Measurements from ENCODE around the gene CPE.

The CPE gene

GRCh38 chr4:165524532-165525190 lies 145.9 kb downstream of the CPE start:
- TF ChIP-seq SIN3A (IDR thresholded peaks at IDR 0.05; ENCODE audit: borderline replicate concordance, insufficient read depth, low read length) = no peak
- no peak for TF ChIP-seq TAF1 (IDR thresholded peaks at IDR 0.05; ENCODE audit: borderline replicate concordance, insufficient read depth, low read length)

GRCh38 chr4:165532976-165533375 lies 154.2 kb downstream of the CPE start:
- TF ChIP-seq SIN3A (IDR thresholded peaks at IDR 0.05; ENCODE audit: borderline replicate concordance, insufficient read depth, low read length) = no peak
- no peak for TF ChIP-seq POLR2AphosphoS5 (IDR thresholded peaks at IDR 0.05; ENCODE audit: low read depth, low read length)
- TF ChIP-seq FOXP2 (optimal IDR thresholded peaks at IDR 0.05; ENCODE audit: borderline replicate concordance, extremely low read depth, extremely low read length, insufficient read depth) = no peak
- no peak for TF ChIP-seq TAF1 (IDR thresholded peaks at IDR 0.05; ENCODE audit: borderline replicate concordance, insufficient read depth, low read length)
- TF ChIP-seq REST (IDR thresholded peaks at IDR 0.05; ENCODE audit: insufficient read depth in 1 of 2, low read depth in 2 of 2, low read length in 2 of 2) = no peak

- TF ChIP-seq REST (IDR thresholded peaks at IDR 0.05; ENCODE audit: insufficient read depth in 1 of 2, low read depth in 2 of 2, low read length in 2 of 2) (no peak), POLR2AphosphoS5 (IDR thresholded peaks at IDR 0.05; ENCODE audit: low read depth, low read length) (no peak), SIN3A (IDR thresholded peaks at IDR 0.05; ENCODE audit: borderline replicate concordance, insufficient read depth, low read length) (no peak), TAF1 (IDR thresholded peaks at IDR 0.05; ENCODE audit: borderline replicate concordance, insufficient read depth, low read length) (no peak), FOXP2 (optimal IDR thresholded peaks at IDR 0.05; ENCODE audit: borderline replicate concordance, extremely low read depth, extremely low read length, insufficient read depth) (no peak)
These were observed 158.3 kb downstream of the CPE start for GRCh38 chr4:165537028-165537648.

GRCh38 chr4:165539801-165540200 lies 161.0 kb downstream of the CPE start:
- no peak for TF ChIP-seq FOXP2 (optimal IDR thresholded peaks at IDR 0.05; ENCODE audit: borderline replicate concordance, extremely low read depth, extremely low read length, insufficient read depth)
- no peak for TF ChIP-seq POLR2AphosphoS5 (IDR thresholded peaks at IDR 0.05; ENCODE audit: low read depth, low read length)
- no peak for TF ChIP-seq REST (IDR thresholded peaks at IDR 0.05; ENCODE audit: insufficient read depth in 1 of 2, low read depth in 2 of 2, low read length in 2 of 2)
- TF ChIP-seq TAF1 (IDR thresholded peaks at IDR 0.05; ENCODE audit: borderline replicate concordance, insufficient read depth, low read length) = no peak
- TF ChIP-seq SIN3A (IDR thresholded peaks at IDR 0.05; ENCODE audit: borderline replicate concordance, insufficient read depth, low read length) = no peak

- TF ChIP-seq SIN3A (IDR thresholded peaks at IDR 0.05; ENCODE audit: borderline replicate concordance, insufficient read depth, low read length) (no peak), TAF1 (IDR thresholded peaks at IDR 0.05; ENCODE audit: borderline replicate concordance, insufficient read depth, low read length) (no peak), FOXP2 (optimal IDR thresholded peaks at IDR 0.05; ENCODE audit: borderline replicate concordance, extremely low read depth, extremely low read length, insufficient read depth) (no peak), REST (IDR thresholded peaks at IDR 0.05; ENCODE audit: insufficient read depth in 1 of 2, low read depth in 2 of 2, low read length in 2 of 2) (no peak), POLR2AphosphoS5 (IDR thresholded peaks at IDR 0.05; ENCODE audit: low read depth, low read length) (no peak)
These were observed 161.5 kb downstream of the CPE start for GRCh38 chr4:165540206-165540830.

Data from PFSK-1 (cell line).